ENCODE results near the gene LBX2. TPM values are rescaled to one million over a fixed set of nuclear protein-coding genes. Genes with fewer than 3 reads are reported as not detected.

The LBX2 gene
- total RNA-seq, 4 donors from 2014 or later: 2.9 TPM; not detected in 3

DNA sequence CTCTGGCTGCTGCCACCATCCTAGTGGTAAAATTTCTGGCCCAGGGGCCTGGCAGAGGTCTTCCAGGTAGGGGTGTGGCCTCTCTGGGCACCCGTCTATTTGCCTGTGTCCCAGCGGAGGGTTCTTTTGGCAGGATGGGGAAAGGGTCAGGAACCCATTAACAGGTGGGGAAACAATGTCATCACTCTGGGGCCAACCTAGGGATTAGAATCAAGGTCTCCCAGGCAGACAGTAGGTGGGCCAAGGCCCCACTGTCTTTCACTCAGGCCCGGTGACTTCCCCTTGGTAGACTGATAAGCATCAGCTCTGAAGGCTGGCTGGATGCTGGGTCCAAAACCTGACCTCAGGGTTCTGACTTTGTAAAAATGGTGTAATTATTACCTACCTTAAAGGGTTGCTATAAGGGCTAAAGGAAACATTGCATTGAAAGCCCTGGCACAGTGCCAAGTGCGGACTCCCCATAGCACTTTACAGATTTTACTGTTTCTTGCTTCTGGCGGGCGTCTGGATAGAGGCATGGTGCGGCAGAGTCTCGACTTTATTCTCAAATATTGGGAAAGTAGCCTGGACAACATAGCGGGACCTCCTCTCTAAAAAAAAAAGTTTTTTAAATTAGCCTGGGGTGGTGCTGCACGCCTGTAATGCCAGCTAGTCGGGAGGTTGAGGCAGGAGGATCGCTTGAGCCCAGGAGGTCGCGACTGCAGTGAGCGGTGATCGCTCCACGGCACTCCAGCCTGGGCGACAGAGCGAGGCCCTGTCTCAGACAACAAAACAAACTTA lies 2.2 kb downstream of the LBX2 start:
- intact Hi-C loops (cut with DNase I; ENCODE audit: low total_unique reads): no loop called here
- Histone ChIP-seq H3K4me1 (peaks cover 0 to 15% of the 10 kb centered on the region in 2 donors), H3K27me3 (peaks cover 4 to 28% of the 10 kb centered on the region in 2 donors), H3K4me3 (no peak overlapping the region), H3K27ac (no peak overlapping the region), H3K9me3 (no peaks in the 10 kb centered on the region), H3K36me3 (no peaks in the 10 kb centered on the region)
- DNase-seq: no peak
- no peak for TF ChIP-seq POLR2A (IDR thresholded peaks at IDR 0.05)
- TF ChIP-seq, protein P1, sequence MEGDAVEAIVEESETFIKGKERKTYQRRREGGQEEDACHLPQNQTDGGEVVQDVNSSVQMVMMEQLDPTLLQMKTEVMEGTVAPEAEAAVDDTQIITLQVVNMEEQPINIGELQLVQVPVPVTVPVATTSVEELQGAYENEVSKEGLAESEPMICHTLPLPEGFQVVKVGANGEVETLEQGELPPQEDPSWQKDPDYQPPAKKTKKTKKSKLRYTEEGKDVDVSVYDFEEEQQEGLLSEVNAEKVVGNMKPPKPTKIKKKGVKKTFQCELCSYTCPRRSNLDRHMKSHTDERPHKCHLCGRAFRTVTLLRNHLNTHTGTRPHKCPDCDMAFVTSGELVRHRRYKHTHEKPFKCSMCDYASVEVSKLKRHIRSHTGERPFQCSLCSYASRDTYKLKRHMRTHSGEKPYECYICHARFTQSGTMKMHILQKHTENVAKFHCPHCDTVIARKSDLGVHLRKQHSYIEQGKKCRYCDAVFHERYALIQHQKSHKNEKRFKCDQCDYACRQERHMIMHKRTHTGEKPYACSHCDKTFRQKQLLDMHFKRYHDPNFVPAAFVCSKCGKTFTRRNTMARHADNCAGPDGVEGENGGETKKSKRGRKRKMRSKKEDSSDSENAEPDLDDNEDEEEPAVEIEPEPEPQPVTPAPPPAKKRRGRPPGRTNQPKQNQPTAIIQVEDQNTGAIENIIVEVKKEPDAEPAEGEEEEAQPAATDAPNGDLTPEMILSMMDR (IDR thresholded peaks at IDR 0.05): no peak

DNA sequence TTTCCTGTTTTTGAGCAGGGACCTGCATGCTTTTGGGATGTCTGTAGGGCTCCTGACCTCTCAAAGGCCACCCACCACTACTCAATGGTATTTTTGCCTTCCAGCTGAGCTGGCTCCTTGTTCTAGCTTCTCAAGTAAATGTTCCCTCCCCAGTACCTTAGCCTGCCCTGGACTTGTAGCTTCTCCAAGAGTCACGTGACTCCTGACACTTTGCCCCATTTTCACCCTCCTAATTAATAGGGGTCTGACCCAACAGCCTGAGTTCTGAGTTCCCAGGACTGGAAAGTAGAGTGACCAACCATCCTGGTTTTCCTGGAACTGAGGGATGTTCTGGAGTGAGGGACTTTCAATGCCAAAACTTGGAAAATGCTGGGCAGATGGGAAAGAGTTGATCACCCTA lies 4.0 kb downstream of the LBX2 start:
- DNase-seq: no peak
- Histone ChIP-seq H3K27ac (no peak overlapping the region), H3K36me3 (no peaks in the 10 kb centered on the region), H3K4me3 (no peak overlapping the region), H3K9me3 (no peaks in the 10 kb centered on the region), H3K4me1 (peaks cover 0 to 15% of the 10 kb centered on the region in 2 donors), H3K27me3 (peaks cover 4 to 25% of the 10 kb centered on the region in 2 donors)
- intact Hi-C loops (cut with DNase I; ENCODE audit: low total_unique reads): no loop called here
- TF ChIP-seq, protein P1 (IDR thresholded peaks at IDR 0.05): no peak
- TF ChIP-seq POLR2A (IDR thresholded peaks at IDR 0.05): no peak

DNA sequence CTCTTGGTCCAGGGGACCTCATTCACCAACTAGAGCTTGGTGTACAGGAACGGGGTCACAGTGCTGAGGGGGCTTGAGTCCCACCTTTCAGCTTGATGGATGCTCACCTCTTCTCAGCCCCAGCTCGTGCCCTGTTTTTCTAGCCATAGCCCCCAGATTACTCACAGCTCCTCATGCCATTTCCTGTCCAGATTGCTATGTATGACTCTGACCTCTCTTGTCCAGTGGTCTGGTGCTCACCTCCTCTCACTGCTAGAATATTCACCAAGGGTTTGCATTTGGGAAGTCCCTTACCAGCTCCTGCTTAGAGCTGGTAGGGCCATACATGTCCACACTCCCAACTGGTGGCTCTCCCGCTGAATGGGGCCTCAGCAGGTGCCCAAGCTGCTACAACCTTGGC lies 5.9 kb downstream of the LBX2 start:
- Histone ChIP-seq H3K27me3 (peaks cover 0 to 9% of the 10 kb centered on the region in 2 donors), H3K4me1 (peaks cover 0 to 9% of the 10 kb centered on the region in 2 donors), H3K27ac (no peak overlapping the region), H3K36me3 (no peaks in the 10 kb centered on the region), H3K9me3 (no peaks in the 10 kb centered on the region), H3K4me3 (no peak overlapping the region)
- DNase-seq: no peak
- intact Hi-C loops (cut with DNase I; ENCODE audit: low total_unique reads): no loop called here
- TF ChIP-seq POLR2A (IDR thresholded peaks at IDR 0.05): no peak
- TF ChIP-seq, protein P1 (IDR thresholded peaks at IDR 0.05): no peak

DNA sequence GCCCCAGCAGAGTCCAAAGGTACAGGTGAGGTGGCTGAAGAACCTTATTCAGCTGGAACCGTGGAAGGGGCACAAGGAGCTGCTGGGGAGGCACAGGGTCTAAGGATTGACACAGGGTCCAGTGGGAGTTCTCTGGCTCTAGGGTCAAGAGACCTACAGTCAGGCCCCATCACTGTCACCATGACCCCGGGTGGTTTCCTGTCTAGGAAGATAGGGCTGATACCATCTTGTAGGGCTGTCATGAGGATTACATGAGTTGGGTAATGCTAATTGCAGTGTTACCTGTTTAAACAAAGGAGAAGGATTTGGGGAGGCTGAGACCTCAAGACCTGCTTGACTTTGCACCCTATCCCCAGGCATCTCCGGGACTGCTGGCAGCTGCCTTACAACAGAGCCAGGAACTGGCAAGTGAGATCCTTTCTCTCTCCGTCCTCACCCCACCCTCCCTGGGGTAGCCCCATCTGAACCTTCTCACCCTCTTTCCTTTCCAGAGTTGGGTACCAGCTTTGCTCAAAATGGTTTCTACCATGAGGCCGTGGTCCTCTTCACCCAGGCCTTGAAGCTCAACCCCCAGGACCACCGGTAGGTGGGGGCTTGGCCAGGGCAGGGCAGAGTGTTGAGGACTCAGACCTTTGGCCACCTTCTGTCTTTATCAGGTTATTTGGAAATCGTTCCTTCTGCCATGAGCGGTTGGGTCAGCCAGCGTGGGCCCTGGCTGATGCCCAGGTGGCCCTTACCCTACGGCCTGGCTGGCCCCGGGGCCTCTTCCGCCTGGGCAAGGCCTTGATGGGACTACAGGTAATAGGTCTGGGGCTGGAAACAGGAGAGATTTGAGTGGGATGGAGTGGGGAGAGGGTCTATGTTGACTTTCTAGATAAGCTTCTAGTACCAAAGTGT lies 7.5 kb downstream of the LBX2 start:
- no peak for DNase-seq
- intact Hi-C loops (cut with DNase I; ENCODE audit: low total_unique reads): no loop called here
- no peaks in the 10 kb centered on the region for H3K9me3 ChIP-seq
- no peaks in the 10 kb centered on the region for H3K27me3 ChIP-seq
- no peak overlapping the region for H3K27ac ChIP-seq
- H3K4me1 ChIP-seq: no peaks in the 10 kb centered on the region
- no peaks in the 10 kb centered on the region for H3K36me3 ChIP-seq
- no peak overlapping the region for H3K4me3 ChIP-seq
- TF ChIP-seq, protein P1 (IDR thresholded peaks at IDR 0.05): no peak
- no peak for TF ChIP-seq POLR2A (IDR thresholded peaks at IDR 0.05)

DNA sequence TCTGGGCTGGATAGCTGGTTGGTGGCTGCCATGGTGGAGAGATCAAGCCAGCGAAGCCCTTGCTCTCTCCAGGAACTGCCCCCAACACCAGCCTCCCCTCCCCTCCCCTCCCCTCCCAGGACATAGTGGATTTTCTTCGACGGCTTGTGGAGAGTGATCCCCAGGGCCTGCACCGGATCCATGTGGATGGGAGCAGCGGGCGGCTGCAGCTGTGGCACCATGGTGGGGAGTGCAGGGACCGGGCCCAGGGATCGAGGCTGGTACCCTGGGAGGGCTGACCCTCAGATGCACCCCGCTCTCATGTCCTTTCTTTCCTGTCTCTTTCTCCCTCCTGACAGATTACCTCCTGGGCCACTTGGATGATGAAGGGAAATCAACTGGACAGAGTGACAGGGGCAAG lies 9.5 kb downstream of the LBX2 start:
- intact Hi-C loops (cut with DNase I; ENCODE audit: low total_unique reads): no loop called here
- Histone ChIP-seq H3K36me3 (no peaks in the 10 kb centered on the region), H3K27ac (no peak overlapping the region), H3K4me1 (no peaks in the 10 kb centered on the region), H3K9me3 (no peaks in the 10 kb centered on the region), H3K4me3 (no peak overlapping the region), H3K27me3 (no peaks in the 10 kb centered on the region)
- DNase-seq: no peak
- TF ChIP-seq, protein P1 (IDR thresholded peaks at IDR 0.05): no peak
- TF ChIP-seq POLR2A (IDR thresholded peaks at IDR 0.05): no peak

Data from uterus (tissue), 4 donors.